Daoy (cell line): Measurements from ENCODE around the gene MYO1D. TPM values are rescaled to one million over a fixed set of nuclear protein-coding genes. Genes with fewer than 3 reads are reported as not detected.

Experiments used
- DNase-seq: peaks from one replicate; pipeline ENCODE4 v3.0.0-alpha.2; 2015; ENCODE audit warnings: low read depth
- total RNA-seq: library from RNA; depleted of rRNA; stranded (reverse); fragments of >200 nt; shearing (Covaris generic); gene quantifications from 2 replicates; pipeline ENCODE4 v1.2.3, GENCODE V29; 2014

Gene MYO1D
- total RNA-seq, 1 experiment from 2014 or later = 25.5 TPM

DNA sequence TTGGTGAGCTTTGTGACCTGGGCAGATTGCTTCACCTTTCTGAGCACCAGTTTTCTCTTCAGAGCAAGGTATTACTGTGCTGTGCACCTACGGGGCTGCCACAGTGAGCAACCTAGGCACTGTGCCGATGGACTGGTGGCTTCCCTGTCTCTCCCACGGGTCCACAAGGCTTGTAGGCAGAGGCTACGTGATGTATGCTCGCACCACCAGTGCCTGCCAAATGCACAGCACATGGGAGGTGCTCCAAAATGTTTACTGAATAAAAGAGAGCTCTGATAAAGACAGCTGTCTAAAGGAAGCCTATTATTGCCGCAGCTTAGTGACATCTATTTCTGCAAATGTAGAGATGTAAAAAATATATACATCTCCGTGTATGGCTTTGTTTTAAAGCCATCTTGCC lies 251.0 kb downstream of the MYO1D start:
- DNase-seq = no peak

DNA sequence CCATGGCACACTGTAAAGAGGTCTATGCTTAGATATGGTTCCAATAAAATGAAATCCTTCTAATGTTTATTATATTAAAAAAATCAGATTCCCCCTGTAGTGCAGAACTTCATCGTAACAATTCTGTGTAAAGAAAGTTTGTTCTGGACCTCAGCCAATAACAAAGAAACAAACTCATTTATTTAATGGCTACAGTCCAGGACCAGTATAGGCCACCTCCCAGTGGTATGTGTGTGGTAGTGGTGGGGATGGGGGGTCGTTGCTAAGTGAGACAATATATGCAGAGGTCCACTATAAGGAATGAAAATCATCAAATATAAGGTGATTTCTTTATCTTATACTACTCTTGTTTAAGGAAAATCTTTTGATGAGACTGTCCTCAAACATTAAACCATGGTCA lies 253.7 kb downstream of the MYO1D start:
- DNase-seq = no peak

GRCh38 chr17:32622540-32622939 lies 254.4 kb downstream of the MYO1D start:
- DNase-seq = no peak

DNA sequence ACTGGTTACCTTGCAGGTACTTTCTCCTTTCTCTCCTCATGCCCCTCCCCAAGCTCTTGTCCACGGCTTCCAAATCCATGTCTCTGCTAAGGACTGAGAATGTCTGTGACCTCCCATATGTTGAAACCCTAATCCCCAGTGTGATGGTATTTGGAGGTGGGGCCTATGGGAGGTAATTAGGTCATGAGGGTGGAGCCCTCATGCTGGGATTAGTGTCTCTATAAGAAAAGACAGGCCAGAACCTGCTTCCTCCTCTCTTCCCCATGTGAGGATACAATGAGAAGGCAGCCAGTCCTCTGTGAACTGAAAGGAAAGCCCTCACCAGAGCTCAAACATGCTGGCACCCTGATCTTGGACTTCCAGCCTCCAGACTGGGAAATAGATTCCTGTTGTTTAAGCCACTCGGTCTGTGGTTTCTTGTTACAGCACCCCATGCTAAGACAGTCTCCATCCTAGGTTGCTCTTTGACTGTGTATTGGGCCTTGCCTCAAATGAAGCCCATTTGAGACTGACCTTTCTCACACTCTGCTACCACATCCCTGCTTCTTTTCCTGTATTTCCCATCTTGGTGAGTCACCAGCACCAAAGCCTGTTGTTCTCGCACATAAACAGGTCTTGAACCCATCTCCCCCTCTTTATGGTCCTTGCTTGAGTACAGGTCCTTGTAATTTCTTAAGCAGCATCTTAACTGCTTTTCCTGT lies 255.2 kb downstream of the MYO1D start:
- peak; percentile 35 for DNase-seq

DNA sequence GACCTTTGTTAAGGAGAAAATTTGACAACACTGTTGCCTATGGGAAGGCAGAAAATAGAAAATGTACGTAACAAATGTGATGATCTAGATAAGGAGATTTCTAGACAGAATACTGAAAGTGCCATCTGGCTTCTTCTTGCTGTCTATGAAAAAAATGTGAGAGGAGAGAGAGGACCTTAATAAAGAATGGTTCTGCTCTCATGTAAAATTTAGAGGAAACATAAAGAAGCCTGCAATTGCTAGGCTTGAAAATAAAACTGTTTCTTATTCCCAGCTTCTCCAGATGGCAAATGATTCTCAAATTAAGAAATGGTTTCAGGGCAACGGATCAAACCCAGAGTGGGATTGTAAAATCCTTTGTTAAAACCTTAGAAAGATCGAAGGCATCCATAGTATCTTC lies 261.6 kb downstream of the MYO1D start:
- no peak for DNase-seq

DNA sequence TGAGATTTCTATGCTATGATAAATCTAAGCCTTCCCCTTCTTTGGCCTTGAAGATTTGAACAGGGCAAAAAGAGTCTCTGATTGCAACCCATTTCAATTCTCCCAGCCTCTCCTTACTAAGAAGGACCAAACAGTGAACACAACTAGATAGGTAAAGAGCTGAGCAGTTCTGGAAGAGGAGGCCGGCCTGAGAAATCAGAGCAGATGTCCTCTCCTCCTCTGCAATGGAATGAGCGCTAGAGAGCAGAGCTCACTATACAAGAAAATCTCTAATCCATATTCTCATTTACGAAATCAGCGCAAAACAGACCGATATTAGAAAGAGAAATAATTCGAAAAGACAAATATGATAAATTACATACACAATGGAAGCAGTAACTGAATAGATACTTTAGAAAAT lies 266.0 kb downstream of the MYO1D start:
- no peak for DNase-seq

- no peak for DNase-seq
Measured at GRCh38 chr17:32609884-32610650, 266.9 kb downstream of the MYO1D start.

- peak; percentile 61 for DNase-seq
Measured at GRCh38 chr17:32609085-32609484, 267.8 kb downstream of the MYO1D start.

- no peak for DNase-seq
Measured at GRCh38 chr17:32608267-32608666, 268.7 kb downstream of the MYO1D start.

DNA sequence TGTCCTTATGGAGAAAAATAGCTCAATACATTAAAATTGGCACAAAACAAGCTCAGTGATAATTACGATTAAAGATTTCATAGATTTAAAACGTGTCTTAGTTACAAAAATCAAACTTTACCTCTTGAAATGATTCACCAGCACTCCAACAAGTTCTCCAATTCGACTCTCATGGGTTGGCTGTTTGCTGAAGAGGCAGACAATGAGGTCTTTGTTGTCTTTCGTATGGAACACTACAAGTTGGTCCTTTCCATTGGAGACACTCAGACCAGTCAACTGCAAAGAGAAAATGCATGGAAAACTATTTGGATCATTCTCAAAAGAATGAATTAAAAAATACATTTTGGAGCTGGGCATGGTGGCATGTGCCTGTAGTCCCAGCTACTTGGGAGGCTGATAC lies 272.0 kb downstream of the MYO1D start:
- no peak for DNase-seq

GRCh38 chr17:32602396-32602795 lies 274.5 kb downstream of the MYO1D start:
- no peak for DNase-seq

GRCh38 chr17:32601866-32602265 lies 275.1 kb downstream of the MYO1D start:
- no peak for DNase-seq

GRCh38 chr17:32596628-32597027 lies 280.3 kb downstream of the MYO1D start:
- peak; percentile 15 for DNase-seq

DNA sequence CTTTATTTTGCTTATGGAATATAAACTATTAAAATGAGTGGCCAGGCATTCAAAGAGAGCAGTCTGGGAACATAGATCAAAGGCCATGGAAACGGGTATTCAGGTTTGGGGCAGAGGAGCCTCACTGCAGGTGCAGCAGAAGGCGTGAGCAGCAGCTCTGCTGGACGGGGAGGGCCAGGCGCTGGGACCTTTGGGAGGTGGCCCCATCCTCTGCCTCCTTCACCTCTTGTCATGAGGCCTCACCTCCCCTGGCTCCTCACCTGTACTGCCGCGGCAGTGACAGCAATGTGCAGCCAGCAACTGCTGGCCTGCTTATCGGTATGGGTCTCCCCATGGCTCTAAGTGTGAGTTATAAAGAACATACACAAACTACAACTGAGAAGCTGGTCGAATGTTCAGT lies 280.7 kb downstream of the MYO1D start:
- DNase-seq = no peak

GRCh38 chr17:32593003-32593402 lies 283.9 kb downstream of the MYO1D start:
- no peak for DNase-seq

- no peak for DNase-seq
Measured at GRCh38 chr17:32591405-32591804, 285.5 kb downstream of the MYO1D start.

DNA sequence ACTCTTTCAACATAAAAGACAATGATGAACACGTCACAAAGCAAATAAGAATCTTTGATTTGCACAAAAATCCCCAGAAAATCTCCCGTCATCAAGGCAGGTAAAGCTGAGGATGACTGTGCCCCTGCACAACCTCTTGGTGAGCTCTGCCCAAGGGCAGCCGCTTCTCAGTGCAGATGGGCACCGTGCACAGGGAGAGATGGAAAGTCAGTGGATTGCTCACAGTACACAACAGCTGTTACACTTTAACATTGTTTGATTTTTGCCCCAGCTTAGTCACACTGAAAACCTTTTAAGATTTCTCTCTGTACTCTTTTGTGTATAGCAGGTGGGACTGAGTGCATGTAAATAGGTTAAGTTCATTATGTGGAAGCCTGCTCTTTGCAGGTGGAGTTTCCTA lies 285.9 kb downstream of the MYO1D start:
- DNase-seq = no peak

DNA sequence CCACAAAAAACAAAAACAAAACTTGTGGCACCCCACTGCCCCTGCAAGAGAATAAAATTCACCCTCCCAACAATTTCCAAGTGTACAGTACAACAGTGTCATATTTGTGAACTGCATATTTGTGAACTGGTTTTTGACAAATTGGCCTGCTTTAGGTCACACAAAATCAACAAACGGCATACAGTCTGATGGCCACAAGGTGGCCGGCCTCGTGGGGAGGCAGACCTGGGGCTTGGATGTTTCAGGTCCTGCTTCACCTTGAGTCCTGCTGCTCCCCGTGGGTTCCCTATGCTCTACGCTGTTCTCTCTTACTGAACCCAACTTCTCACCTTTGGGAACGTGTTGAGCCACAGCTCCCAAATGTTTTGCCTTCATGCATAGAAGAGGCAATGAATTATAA lies 287.9 kb downstream of the MYO1D start:
- no peak for DNase-seq

DNA sequence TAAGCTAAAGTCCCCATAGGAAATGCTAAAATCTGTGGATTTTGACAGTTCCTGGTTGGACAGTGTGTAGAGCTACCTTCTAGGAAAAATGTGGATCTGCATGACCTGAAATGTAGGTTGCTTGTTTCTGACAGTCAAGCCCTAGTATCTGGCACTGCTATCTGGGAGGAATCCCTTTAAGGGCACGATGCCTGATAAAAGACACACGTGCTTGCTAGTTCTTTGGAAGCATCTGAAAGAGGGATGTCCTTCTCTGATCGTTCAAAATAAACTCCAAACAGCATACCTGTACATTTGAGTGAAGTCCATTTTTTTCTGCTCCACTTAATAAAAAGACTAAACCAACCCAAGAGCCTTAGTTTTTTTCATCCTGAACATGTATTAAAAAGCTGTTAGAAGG lies 288.8 kb downstream of the MYO1D start:
- no peak for DNase-seq

DNA sequence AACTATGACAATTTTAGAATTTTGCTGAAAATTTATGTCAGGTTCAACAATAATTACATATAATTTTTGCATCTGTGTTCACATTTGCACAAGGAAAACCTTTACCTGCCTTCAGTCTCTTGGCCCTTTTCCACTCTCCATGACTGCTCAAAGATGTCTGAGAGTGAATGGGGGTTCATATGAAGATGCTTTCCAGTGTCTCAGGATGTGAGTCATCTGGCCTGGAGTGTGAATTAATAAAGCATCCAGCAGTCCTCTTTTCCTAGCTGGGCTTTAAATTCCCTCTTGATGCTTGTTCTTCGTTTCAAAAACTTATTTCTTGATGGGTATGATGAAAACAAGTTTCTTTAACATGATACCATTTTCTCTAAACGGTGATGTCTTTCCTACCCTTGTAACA lies 290.3 kb downstream of the MYO1D start:
- peak; percentile 26 for DNase-seq

- DNase-seq = no peak
Measured at GRCh38 chr17:32584792-32585191, 292.1 kb downstream of the MYO1D start.

GRCh38 chr17:32583053-32583452 lies 293.9 kb downstream of the MYO1D start:
- no peak for DNase-seq

- no peak for DNase-seq
Measured at GRCh38 chr17:32575852-32576251, 301.1 kb downstream of the MYO1D start.

DNA sequence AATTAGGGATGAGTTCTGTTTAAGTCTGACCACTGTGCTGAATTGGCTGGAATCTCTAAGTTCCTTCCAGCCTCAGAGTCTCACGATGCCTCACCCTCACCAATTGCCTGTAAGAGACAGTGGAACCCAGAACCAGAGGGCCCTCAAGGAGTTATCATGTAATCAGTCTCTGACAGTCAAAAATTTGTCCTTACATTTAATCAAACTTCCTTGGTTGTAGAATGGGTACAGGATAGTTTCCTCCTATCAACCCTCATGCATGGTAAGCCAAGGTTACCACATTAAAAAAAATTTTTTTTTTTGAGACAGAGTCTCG lies 306.9 kb downstream of the MYO1D start:
- no peak for DNase-seq
